Naive B cell (primary cell): ENCODE data around the gene UGT1A5. TPM values are rescaled to one million over a fixed set of nuclear protein-coding genes. Genes with fewer than 3 reads are reported as not detected.
"Not testable (repeated sequence)": the region's sequence is repeated elsewhere in the genome, so short reads cannot be mapped to it uniquely, and the experiment has no call there.

ENCODE experiments used
- ATAC-seq, 2 donors: fragments of 150-1000 bp; cut with Tn5 transposase; 2 replicates each; pipeline ENCODE4 v1.10.0; 2021; ENCODE audit warnings: low read depth in 2 of 2, mild to moderate bottlenecking in 2 of 2, moderate library complexity in 2 of 2
- DNase-seq: peaks from one replicate; pipeline ENCODE4 v3.0.0; 2022
- H3K27ac Mint-ChIP-seq, 6 donors: one replicate each; pipeline ENCODE4 v1.8.0; 2020 to 2022; ENCODE audit warnings: mild to moderate bottlenecking in 6 of 6, mixed read lengths in 6 of 6, moderate library complexity in 5 of 6, inconsistent platforms in 2 of 6
- H3K27me3 Mint-ChIP-seq, 3 donors: one replicate each; pipeline ENCODE4 v1.8.0; 2021 to 2022; ENCODE audit warnings: mixed read lengths in 3 of 3, mild to moderate bottlenecking in 1 of 3
- H3K36me3 Mint-ChIP-seq, 2 donors: one replicate each; pipeline ENCODE4 v1.8.0; 2020 to 2022; ENCODE audit warnings: mixed read lengths in 2 of 2, inconsistent platforms in 1 of 2, mild to moderate bottlenecking in 1 of 2
- H3K4me1 Mint-ChIP-seq, 3 donors: one replicate each; pipeline ENCODE4 v1.8.0; 2020 to 2022; ENCODE audit warnings: mixed read lengths in 3 of 3, inconsistent platforms in 1 of 3, mild to moderate bottlenecking in 1 of 3, moderate library complexity in 1 of 3
- H3K4me3 Mint-ChIP-seq, 8 donors: one replicate each; pipeline ENCODE4 v1.8.0; 2020 to 2022; ENCODE audit warnings: mild to moderate bottlenecking in 8 of 8, mixed read lengths in 8 of 8, moderate library complexity in 8 of 8, inconsistent platforms in 2 of 8
- H3K9me3 Mint-ChIP-seq, 7 donors: one replicate each; pipeline ENCODE4 v1.8.0; 2020 to 2022; ENCODE audit warnings: mixed read lengths in 7 of 7, mild to moderate bottlenecking in 5 of 7, inconsistent platforms in 2 of 7, moderate library complexity in 1 of 7
- polyA plus RNA-seq, 6 donors: library from polyadenylated mRNA; unstranded; fragments of 300-500 nt; fragmentation: Illumina TruSeq; gene quantifications; one replicate each; pipeline ENCODE4 v1.2.3, GENCODE V29; 2021; ENCODE audit warnings: low read depth in 6 of 6

Gene UGT1A5
- polyA plus RNA-seq, 6 donors from 2014 or later = not detected

GRCh38 chr2:233684640-233685039 lies 28.1 kb upstream of the UGT1A5 start:
- no peaks in the 10 kb centered on the region for H3K36me3 Mint-ChIP-seq
- no peak overlapping the region for H3K27ac Mint-ChIP-seq
- peaks cover 6 to 14% (median 7%) of the 10 kb centered on the region in 3 donors for H3K27me3 Mint-ChIP-seq
- no peak overlapping the region for H3K4me3 Mint-ChIP-seq
- H3K4me1 Mint-ChIP-seq = peaks cover 5 to 26% (median 21%) of the 10 kb centered on the region in 3 donors
- DNase-seq (no peak), ATAC-seq (no peak)
- H3K9me3 Mint-ChIP-seq = no peaks in the 10 kb centered on the region

DNA sequence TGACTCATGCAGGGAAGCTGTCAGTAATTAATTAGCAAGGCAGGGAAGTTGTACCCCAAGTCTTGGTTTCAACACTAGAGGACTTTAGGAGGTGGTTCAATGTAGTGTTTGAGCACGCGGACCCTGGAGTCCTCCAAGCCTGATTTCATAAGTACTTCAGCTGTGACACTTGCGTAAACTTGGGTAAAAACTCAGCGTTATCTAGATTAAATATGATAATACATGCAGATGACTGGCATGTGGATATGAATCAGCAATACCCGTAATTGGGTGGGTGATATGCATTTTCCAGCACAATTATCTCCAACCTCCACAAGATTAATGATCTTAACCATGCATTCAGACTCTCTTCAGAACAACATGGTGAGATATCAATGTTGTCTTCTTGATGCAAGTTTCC lies 25.8 kb upstream of the UGT1A5 start:
- no peak for ATAC-seq
- Mint-ChIP-seq H3K9me3 (no peaks in the 10 kb centered on the region), H3K4me3 (no peak overlapping the region), H3K27me3 (peaks cover 4 to 9% (median 8%) of the 10 kb centered on the region in 3 donors), H3K36me3 (no peaks in the 10 kb centered on the region), H3K4me1 (peaks cover 5 to 23% (median 19%) of the 10 kb centered on the region in 3 donors), H3K27ac (no peak overlapping the region)
- DNase-seq = no peak

- H3K36me3 Mint-ChIP-seq = no peaks in the 10 kb centered on the region
- ATAC-seq (no peak), DNase-seq (no peak)
- no peaks in the 10 kb centered on the region for H3K9me3 Mint-ChIP-seq
- no peak overlapping the region for H3K27ac Mint-ChIP-seq
- no peak overlapping the region for H3K4me3 Mint-ChIP-seq
- peaks cover 4 to 15% (median 8%) of the 10 kb centered on the region in 3 donors for H3K27me3 Mint-ChIP-seq
- peaks cover 5 to 9% (median 8%) of the 10 kb centered on the region in 3 donors for H3K4me1 Mint-ChIP-seq
Observed at GRCh38 chr2:233688341-233688740, 24.4 kb upstream of the UGT1A5 start.

GRCh38 chr2:233689031-233689430 lies 23.7 kb upstream of the UGT1A5 start:
- H3K9me3 Mint-ChIP-seq = no peaks in the 10 kb centered on the region
- H3K36me3 Mint-ChIP-seq = no peaks in the 10 kb centered on the region
- peaks cover 5 to 8% (median 6%) of the 10 kb centered on the region in 3 donors for H3K4me1 Mint-ChIP-seq
- peaks cover 4 to 20% (median 8%) of the 10 kb centered on the region in 3 donors for H3K27me3 Mint-ChIP-seq
- ATAC-seq (no peak), DNase-seq (no peak)
- H3K4me3 Mint-ChIP-seq = peak overlapping the region in 1 of 8 donors; percentile 1
- H3K27ac Mint-ChIP-seq = no peak overlapping the region

- ATAC-seq (no peak), DNase-seq (no peak)
- peaks cover 5 to 8% (median 6%) of the 10 kb centered on the region in 3 donors for H3K4me1 Mint-ChIP-seq
- H3K9me3 Mint-ChIP-seq = no peaks in the 10 kb centered on the region
- H3K27me3 Mint-ChIP-seq = peaks cover 4 to 20% (median 8%) of the 10 kb centered on the region in 3 donors
- H3K36me3 Mint-ChIP-seq = no peaks in the 10 kb centered on the region
- H3K4me3 Mint-ChIP-seq = no peak overlapping the region
- H3K27ac Mint-ChIP-seq = no peak overlapping the region
Observed at GRCh38 chr2:233689501-233689900, 23.2 kb upstream of the UGT1A5 start.

DNA sequence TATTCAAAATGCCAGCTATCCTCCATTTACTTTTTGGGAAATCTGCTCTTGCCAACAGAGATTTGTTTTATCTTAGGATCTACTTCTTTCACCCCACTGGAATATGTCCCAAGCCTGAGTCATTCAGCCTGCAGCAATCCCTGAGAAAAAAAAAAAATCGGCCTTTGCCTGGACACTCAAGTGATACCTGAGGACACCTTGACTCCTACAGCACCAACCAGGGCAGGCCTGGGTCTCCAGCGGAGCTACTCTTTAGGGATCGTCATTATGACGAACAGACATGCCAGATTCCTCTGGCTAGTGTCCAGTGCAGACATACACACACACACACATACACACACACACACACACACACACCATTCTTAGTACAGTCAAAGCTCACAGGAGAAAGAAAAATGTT lies 22.3 kb upstream of the UGT1A5 start:
- H3K36me3 Mint-ChIP-seq = no peaks in the 10 kb centered on the region
- H3K27me3 Mint-ChIP-seq = peaks cover 4 to 20% (median 8%) of the 10 kb centered on the region in 3 donors
- peaks cover 0 to under 1% (median 0%) of the 10 kb centered on the region in 7 donors for H3K9me3 Mint-ChIP-seq
- H3K27ac Mint-ChIP-seq = peak overlapping the region in 1 of 6 donors; percentile 30
- peaks cover 5 to 8% (median 6%) of the 10 kb centered on the region in 3 donors for H3K4me1 Mint-ChIP-seq
- ATAC-seq (no peak), DNase-seq (no peak)
- no peak overlapping the region for H3K4me3 Mint-ChIP-seq

DNA sequence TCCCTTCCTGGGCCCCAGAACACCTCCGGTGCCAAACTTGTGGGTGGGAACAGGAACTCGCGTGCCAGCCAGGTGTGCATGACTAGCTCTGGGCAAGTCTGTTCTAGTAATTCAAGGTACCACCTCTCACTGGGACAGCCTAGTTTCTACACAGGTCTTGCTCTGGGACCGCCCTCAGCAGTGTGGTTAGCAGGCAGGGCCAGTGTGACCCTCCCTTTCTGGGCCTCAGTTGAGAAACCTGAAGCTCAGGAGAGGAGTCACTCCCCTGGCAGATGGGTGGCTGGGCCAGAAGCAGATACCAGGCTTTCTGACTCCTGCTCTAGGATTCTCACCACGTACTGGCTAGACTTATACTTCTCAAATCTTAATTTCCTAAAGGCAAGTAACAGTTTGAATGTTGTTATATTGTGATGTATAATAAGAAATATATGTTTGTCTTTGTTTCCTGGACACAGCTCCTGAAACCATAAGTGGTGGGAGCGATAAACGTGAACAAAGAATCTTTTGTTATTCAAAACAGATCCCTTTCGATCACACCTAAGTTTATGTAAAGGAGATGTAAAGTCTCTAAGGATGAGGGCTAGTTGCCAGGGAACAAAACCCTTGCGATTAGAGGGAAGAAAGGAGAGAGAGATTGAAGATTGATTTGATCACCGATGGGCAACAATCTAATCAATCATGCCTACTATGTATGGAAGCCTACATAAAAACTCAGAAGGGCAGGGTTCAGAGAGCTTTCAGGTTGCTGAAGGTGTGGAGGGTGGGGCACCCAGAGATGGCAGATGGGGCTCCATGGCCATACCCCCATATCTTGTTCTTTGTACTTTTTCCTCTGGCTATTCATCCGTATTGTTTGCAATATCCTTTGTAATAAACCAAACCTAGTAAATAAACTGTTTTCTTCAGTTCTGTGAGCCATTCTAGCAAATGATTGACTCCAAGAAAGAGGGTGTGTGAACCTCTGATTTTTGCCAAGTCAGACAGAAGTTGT lies 21.0 kb upstream of the UGT1A5 start:
- H3K27ac Mint-ChIP-seq = peak overlapping the region in 2 of 6 donors; percentile 21 to 31
- H3K9me3 Mint-ChIP-seq = peaks cover 0 to 3% (median 0%) of the 10 kb centered on the region in 7 donors
- peaks cover 5 to 8% (median 6%) of the 10 kb centered on the region in 3 donors for H3K4me1 Mint-ChIP-seq
- H3K36me3 Mint-ChIP-seq = no peaks in the 10 kb centered on the region
- no peak overlapping the region for H3K4me3 Mint-ChIP-seq
- ATAC-seq (no peak), DNase-seq (no peak)
- peaks cover 4 to 16% (median 8%) of the 10 kb centered on the region in 3 donors for H3K27me3 Mint-ChIP-seq

- H3K4me1 Mint-ChIP-seq = peaks cover 5 to 8% (median 6%) of the 10 kb centered on the region in 3 donors
- H3K36me3 Mint-ChIP-seq = no peaks in the 10 kb centered on the region
- H3K9me3 Mint-ChIP-seq = peaks cover 0 to 3% (median 0%) of the 10 kb centered on the region in 7 donors
- ATAC-seq (no peak), DNase-seq (no peak)
- no peak within 1 kb of the TSS for H3K4me3 Mint-ChIP-seq
- H3K27ac Mint-ChIP-seq = peak within 1 kb of the TSS in 2 of 6 donors; percentile 21 to 69
- peaks cover 4 to 13% (median 7%) of the 10 kb centered on the region in 3 donors for H3K27me3 Mint-ChIP-seq
Observed at GRCh38 chr2:233692648-233693047, 20.1 kb upstream of the UGT1A5 start, which contains the start of gene UGT1A6. Gene UGT1A6, plus strand, starts transcription at chr2:233692890. Its CDS starts 115 bp downstream, at chr2:233693005.

DNA sequence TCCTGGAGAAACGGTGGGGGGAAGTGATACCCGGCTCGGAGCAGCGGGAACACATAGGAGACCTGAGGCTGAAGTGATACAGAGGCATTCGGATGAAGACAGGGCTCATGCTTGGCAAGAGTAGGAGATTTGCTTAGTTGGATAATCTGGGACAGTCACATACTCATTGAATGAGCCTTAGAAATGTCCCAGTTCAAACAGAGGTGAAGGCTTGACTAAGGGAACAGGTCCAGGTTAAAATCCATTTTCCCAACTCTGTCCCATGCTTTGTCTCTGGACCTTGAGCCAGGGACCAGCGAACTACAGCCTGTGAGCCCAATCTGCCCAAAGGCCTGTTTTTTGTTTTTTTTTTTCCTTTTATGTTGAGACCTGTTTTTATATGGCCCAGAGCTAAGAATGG lies 18.7 kb upstream of the UGT1A5 start:
- Mint-ChIP-seq H3K27ac (peak overlapping the region in 2 of 6 donors; percentile 11 to 69), H3K4me1 (peaks cover 4 to 5% (median 5%) of the 10 kb centered on the region in 3 donors), H3K9me3 (peaks cover 0 to 3% (median 0%) of the 10 kb centered on the region in 7 donors), H3K36me3 (no peaks in the 10 kb centered on the region), H3K27me3 (peaks cover 3 to 17% (median 3%) of the 10 kb centered on the region in 3 donors), H3K4me3 (no peak overlapping the region)
- DNase-seq (no peak), ATAC-seq (no peak)

DNA sequence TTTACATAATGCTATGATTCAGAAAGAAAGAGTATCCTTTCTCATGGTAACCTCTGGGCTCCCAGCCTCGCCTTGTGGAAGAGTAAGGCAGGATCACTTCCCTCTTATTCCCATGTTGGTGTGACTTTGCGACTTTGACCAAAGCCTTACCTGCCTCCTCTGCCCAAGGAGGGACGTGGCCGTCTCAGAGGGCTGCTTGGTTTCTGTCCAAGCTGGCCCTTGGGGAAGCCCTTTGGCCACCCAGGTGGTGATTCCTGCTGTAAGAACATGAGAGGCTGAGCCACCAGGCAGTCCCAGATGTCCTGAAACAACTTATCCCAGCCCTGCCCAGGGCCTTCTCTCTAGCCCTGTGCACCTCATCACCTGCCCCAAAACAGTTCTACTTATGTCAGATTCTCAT lies 14.0 kb upstream of the UGT1A5 start:
- Mint-ChIP-seq H3K27me3 (peaks cover 0 to 19% (median 9%) of the 10 kb centered on the region in 3 donors), H3K4me1 (no peaks in the 10 kb centered on the region)

GRCh38 chr2:233699424-233700027 lies 13.2 kb upstream of the UGT1A5 start:
- H3K4me1 Mint-ChIP-seq = no peaks in the 10 kb centered on the region
- no peak for ATAC-seq
- H3K27ac Mint-ChIP-seq = no peak overlapping the region
- peaks cover 0 to 8% (median 5%) of the 10 kb centered on the region in 7 donors for H3K9me3 Mint-ChIP-seq
- peaks cover 0 to 24% (median 9%) of the 10 kb centered on the region in 3 donors for H3K27me3 Mint-ChIP-seq
- H3K4me3 Mint-ChIP-seq = no peak overlapping the region
- DNase-seq = no peak
- no peaks in the 10 kb centered on the region for H3K36me3 Mint-ChIP-seq

More for the DNA sequence above, 14.0 kb upstream of the UGT1A5 start:
- H3K36me3 Mint-ChIP-seq = no peaks in the 10 kb centered on the region
- DNase-seq (no peak), ATAC-seq (no peak)
- no peak overlapping the region for H3K4me3 Mint-ChIP-seq
- peaks cover 0 to 5% (median 0%) of the 10 kb centered on the region in 7 donors for H3K9me3 Mint-ChIP-seq
- peak overlapping the region in 1 of 6 donors; percentile 80 for H3K27ac Mint-ChIP-seq

DNA sequence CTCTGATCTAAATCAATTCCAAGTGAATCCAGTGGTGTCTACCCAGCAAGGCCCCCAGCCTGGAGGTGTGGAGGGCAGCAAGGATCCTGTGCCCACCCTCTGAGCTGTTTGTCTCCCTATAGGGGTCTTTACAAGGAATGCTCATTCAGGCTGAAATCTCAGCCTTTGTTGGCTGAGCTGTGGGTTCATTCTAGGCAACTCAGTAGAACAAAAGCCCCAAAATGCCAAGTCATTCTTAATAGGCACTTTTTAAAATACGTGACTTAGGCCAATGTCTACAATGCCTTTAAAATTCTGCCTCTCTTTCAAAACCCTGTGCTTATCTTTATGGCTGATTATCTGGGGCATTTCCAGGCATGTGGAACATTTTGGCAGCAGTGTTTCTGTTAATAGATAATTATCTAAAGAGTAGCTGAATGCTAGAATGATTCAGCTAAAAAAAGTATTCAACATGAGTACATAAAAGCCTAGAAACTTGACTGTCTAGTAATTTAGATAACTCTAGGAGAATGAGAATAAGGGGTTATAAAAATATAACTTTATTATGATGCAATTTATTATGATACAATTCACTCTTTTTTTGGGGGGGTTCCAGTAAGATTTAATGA lies 12.6 kb upstream of the UGT1A5 start:
- peaks cover 0 to 8% (median 5%) of the 10 kb centered on the region in 7 donors for H3K9me3 Mint-ChIP-seq
- DNase-seq (no peak), ATAC-seq (no peak)
- peaks cover 0 to 24% (median 12%) of the 10 kb centered on the region in 3 donors for H3K27me3 Mint-ChIP-seq
- H3K36me3 Mint-ChIP-seq = no peaks in the 10 kb centered on the region
- no peak overlapping the region for H3K27ac Mint-ChIP-seq
- H3K4me1 Mint-ChIP-seq = no peaks in the 10 kb centered on the region
- no peak overlapping the region for H3K4me3 Mint-ChIP-seq

- H3K36me3 Mint-ChIP-seq, H3K4me1 Mint-ChIP-seq, ATAC-seq, H3K9me3 Mint-ChIP-seq, H3K27ac Mint-ChIP-seq, DNase-seq, H3K4me3 Mint-ChIP-seq: not testable (repeated sequence)
- peaks cover 0 to 24% (median 17%) of the 10 kb centered on the region in 3 donors for H3K27me3 Mint-ChIP-seq
Observed at GRCh38 chr2:233700842-233701241, 11.9 kb upstream of the UGT1A5 start.
